Activated naive CD4-positive, alpha-beta T cell (primary cell): Measurements from ENCODE around the gene CHCT1.

ENCODE experiments used
- DNase-seq, 4 experiments: peaks; one replicate each; lab custom pipeline; 2025; lab: John Stamatoyannopoulos, UW

CHCT1 gene

DNA sequence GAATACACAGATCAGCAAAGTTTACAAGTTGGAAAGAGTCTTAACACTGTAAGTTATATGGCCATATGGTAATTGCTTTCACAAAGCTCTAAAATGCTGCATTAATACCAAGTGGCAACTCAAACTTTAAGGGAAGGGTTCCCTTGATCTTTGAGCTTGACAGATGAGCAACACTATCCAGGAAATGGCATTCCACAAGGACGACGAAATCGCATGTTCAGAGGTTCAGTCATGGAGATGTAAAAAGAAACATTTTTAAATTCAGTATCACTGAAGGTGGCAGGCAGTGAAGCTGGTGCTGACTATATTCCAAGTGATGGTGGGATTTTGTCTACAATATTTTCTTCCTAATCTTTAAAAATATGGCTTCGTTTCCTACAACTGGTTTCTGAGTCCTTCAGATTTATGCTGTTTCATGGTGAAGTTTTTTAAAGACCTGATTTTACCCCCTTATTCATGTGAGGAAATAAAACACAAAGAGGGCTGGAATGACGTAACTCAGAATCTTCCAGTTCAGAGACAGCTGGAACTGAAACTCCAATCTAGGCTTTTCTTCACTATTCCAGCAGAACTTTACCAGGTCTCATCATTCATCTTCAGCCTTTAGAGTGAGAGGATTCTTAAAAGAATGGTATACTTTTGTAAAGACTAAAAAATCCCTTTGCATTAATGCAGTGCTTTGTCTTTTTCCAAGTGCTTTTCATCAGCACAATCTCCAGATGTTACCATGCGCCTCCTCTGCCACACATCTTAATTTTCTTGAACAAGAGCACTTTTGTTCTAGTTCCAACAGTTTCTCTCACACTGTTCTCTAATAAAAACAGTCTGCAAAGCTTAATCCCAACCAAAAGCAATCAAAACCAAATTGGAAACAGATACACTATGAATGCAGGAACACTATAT, 20.2 kb downstream of the CHCT1 start:
- DNase-seq: no peak

DNA sequence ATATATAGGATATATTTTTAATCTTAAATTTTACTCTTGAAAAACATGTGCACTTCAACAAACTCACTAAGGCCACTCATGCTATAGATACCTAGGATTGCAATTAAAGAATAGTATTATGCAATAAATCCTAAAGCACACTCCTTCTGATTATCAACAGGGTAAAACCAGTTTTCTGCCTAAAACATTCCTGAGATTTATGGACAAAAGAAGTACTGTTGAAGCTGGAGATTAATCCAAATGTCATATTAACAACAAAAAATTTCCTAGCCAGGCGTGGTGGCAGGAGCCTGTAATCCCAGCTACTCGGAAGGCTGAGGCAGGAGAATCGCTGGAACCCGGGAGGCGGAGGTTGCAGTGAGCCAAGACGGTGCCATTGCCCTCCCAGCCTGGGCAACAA, 21.4 kb downstream of the CHCT1 start:
- no peak for DNase-seq

DNA sequence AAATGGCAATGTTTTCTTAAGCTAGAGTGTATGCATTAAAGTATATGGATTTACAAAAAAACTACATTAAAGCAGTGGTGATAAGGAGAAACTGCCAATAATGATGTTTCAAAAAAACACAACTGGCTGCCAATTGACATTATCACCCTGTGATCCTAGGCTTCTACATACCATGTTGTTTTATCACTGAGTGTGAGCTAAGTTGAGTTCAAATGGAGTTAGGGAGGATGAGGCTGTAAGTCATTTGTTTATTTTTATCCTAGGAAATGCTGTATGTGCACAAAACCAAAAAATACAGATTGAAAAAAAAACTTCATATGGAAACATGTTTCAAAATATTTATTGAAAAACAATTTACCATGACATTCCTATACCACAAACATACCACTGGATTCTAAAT, 22.9 kb downstream of the CHCT1 start:
- DNase-seq: no peak

DNA sequence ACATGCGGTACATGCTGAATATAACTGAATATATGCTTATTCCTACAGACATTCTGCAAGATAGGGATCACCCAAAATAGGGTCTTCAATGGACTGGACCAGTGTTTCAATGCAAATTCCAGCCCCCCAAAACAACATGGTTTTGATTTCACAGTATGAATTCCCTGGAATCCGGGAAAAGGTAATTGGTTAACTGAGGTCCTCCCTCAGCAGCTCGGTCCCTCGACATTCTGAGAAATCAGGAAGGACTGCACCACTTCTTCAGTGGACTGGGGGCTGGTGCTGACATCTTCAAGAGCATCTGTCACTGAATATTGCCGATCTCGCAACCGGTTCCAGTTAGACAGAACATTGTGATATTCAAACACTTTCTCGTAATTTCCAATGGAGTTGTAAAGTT, 25.1 kb downstream of the CHCT1 start:
- DNase-seq: no peak

DNA sequence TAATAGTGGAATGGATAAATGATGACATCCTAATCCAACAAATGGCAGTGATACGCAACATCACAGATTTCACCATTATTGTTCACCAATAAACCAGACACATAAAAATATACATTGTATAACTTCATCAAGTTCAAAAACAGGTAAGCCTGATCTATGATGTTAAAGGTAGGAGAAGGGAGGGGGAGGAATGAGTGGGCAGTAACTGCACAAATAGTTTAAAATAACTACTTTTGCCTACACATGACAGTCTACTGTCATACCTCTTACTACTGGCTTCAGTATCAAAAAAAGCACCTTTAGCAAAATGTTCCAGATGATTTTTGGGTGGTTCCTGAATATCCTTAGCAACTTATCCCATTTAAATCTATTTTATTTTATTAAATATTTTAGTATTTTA, 28.8 kb downstream of the CHCT1 start:
- DNase-seq: no peak

DNA sequence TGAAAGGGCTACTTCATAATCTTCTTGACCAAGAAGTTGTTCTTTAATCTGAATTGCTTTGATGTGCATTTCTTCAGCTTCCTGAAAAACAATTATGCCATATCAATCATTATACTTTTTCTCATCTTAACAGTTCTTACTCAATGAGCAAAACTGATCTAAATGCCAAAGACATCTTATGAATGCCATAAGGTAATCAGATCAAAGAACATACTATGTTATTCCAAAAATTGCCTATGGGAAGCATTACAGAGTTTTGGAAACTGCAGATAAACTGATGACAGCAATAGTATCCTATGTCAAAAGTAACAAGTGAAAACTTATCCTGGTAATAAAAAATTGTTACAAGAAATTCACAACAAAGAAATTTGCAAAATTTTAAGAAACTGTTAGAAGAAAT, 29.7 kb downstream of the CHCT1 start:
- DNase-seq: no peak

DNA sequence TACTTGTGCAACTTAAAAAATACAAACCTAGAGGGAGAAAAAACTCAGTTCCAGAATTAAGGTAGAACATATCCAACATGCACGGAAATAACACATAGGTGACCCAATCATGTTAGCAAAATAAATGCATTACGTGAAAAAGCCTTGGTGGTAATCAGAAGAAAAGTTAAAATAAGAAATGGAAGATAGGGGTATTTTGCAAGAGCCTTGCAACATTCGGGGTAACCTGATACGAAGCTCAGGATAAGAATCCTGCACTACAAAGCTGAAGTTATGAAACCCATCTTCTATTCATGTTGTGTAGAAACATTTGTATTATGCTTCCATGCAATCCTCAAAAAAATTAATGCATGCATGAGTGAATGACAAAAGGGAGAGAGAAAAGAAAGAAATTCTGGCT, 33.1 kb downstream of the CHCT1 start:
- DNase-seq: no peak

DNA sequence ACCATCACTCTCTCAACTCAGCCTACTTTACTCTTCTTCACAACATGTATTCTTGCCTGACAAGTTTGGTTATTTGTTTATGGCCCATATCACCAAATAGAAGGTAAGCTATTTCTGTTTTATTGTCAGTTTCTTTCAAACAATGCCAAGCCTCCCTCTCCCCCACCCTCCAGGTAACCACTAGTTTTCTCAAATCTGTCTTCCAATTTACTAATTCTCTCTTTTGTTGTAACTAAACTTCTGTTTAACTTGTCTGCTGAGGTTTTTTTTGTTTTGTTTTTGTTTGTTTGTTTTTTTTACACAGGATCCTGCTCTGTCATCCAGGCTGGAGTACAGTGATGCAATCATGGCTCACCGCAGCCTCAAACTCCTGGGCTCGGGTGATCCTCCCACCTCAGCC, 34.9 kb downstream of the CHCT1 start:
- DNase-seq: no peak

DNA sequence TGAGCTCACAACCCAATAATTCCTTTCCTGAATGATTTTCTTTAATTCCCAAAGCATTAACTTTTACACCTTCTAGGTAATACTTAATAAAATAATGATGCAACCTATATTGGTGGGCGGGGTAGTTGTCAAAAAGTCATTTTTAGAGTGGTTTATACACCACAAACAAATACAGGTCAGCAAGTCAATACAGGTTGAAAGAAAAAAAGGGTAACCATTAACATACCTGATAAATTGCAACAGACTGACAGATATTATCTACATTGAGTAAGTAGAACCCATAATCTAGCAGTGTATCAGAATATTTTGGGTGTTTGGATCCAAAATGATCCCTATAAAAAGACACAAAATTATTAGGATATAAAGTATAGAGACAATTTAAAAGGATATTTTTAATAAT, 39.3 kb downstream of the CHCT1 start:
- DNase-seq: no peak

DNA sequence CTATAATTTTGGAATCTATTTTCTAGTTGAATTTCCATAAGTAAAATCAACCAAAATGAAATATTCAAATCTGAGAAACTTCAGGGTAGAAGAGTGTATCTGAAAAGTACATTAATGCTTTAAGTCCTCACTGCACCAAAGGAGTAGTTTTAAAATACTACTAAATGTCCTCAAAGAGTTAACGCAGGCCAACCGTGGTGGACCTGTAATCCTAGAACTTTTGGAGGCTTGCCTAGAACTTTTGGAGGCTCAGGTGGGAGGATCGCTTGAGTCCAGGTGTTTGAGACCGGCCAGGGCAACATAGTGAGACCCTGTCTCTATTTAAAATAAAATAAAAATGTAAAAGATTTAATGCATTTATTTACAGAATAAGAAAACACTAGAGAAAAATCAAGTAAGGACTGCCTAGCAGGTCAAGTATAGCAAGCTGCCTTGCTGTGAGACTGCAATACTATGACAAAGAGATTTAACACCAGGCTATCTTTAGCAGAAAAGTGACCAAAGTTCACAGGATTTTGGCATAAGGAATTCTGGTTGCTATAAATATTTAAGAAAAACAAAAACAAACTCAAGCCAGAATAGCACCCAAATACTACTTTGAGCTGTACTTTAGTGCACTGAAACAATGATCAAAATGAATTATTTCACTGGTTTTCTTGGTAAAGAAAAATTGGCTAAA, 41.0 kb downstream of the CHCT1 start:
- DNase-seq: no peak

DNA sequence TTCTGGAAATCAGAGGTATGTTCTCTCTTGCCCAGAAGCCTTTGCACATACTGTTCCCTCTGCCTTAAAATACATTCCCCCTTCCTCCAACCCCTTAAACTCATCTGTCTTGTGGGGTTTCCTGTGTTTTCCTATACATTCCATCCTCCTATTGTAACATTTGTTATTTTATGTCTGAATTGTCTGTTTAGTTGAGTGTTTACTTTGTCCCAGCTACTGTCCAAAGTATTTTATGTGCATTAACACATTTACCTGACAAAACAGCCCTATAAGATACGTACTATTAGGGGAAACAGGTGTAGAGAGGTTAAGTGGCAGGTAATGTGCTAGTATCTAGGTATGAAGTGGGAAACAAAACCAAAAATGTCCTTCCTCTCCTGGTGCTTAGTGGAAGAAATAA, 42.1 kb downstream of the CHCT1 start:
- no peak for DNase-seq

DNA sequence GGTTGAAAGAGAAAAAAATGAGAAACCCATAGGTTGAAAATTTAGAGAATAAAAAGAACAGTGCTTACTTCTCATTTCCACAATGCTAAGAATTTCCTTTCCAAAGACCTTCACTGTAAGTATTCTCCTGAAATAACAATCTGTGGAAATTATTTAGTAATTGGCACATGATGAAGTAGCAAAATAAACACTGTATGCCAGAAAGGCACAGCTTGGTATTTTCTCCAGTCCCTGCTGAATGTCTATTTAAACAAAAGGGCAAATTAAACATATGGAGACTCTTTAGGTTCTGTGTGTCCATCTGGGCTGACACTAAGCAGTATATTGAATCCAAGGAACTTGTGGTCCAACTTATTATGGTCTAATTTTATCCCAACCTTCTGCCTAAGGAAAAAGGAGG, 46.1 kb downstream of the CHCT1 start:
- no peak for DNase-seq

DNA sequence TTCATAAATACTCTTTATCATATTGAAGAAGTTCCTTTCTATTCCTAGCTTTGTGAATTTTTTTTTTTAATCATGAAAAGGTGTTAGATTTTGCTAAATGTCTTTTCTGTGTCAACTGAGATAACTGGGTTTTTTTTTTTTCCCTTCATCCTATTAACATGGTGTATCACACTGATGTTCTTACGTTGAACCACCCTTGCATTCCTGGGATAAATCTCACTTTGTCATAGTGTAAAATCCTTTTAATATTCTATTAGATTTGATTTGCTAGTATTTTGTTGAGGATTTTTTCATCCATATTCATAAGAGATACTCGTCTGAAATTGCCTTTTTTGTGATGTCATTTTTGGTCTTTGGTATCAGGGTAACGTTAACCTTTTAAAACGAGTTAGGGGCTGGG, 49.2 kb downstream of the CHCT1 start:
- no peak for DNase-seq

DNA sequence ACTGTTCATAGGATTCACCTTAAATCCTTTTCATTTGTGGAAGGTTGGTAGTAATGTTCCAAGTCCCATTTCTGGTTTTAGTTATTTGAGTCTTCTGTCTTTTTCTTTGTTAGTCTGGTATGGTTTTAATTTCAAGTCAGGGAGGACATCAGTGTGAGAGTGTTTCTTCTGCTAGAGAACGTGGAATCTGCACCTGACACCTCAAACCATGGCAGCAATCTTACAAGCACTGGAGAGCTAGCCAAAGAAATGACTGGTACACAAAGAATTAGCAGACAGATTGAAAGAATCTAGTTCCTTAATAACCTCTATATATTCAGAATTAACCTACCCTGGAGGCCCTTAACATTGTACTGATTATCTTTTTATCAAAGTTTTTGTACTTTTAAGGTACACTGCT, 50.2 kb downstream of the CHCT1 start:
- no peak for DNase-seq

DNA sequence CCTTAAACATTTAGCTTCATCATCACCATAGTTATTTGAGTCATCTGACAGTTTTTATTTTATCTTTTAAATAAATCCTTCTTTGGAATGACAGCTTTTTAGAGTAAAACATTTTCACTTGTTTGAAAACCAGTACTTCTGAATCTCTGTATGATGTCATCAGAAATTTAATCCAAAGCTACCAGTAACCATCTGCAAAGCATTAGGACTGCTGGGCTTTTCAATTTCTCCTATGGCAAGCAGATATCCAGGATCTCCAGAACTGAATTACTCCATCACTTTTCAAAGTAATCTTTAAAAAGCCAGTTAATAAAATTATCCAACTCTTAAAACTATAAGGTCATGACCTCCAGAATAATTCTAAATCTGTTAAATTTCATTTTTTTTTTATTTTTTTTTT, 51.5 kb downstream of the CHCT1 start:
- DNase-seq: no peak
